Right cardiac atrium (tissue), 5 donors: ENCODE data around the gene CDKN2B. TPM values are rescaled to one million over a fixed set of nuclear protein-coding genes. Genes with fewer than 3 reads are reported as not detected.

Source experiments
- ATAC-seq, 2 donors: fragments of 200-7000 bp; cut with Tn5 transposase; one replicate each; pipeline versions ENCODE4 v1.8.0 to v1.9.1; 2020; ENCODE audit warnings: moderate library complexity in 2 of 2, mild to moderate bottlenecking in 1 of 2
- DNase-seq, 3 donors: peaks; one replicate each; pipeline ENCODE4 v3.0.0-alpha.2; 2020
- H3K27ac ChIP-seq: one replicate; pipeline ENCODE4 v1.5.1; 2013; ENCODE audit warnings: mild to moderate bottlenecking, low read length, control low read depth, moderate library complexity
- H3K27me3 ChIP-seq: one replicate; pipeline ENCODE4 v1.6.1; 2013; ENCODE audit not compliant: control insufficient read depth, insufficient read depth
- H3K4me1 ChIP-seq: one replicate; pipeline ENCODE4 v1.6.1; 2013; ENCODE audit warnings: low read length; ENCODE audit not compliant: control insufficient read depth, insufficient read depth
- H3K4me3 ChIP-seq: one replicate; pipeline ENCODE4 v1.5.1; 2013; ENCODE audit warnings: low read length, control low read depth
- H3K9me3 ChIP-seq: one replicate; pipeline ENCODE4 v1.6.1; 2013; ENCODE audit warnings: low read length; ENCODE audit not compliant: control insufficient read depth
- WGBS: extraction: QIAGEN DNeasy Blood & Tissue Kit; methylation state at CpG from one replicate; pipeline ENCODE4 v1.1.7; 2013; 5-methylcytosine and 5-hydroxymethylcytosine counted together
- intact Hi-C, 4 donors: fragments of 100-400 bp; cut with DNase I; formaldehyde crosslinking; loops; one replicate each; pipeline versions ENCODE4 v1.11.0 to v1.14.0; 2022 to 2023
- polyA plus RNA-seq: library from polyadenylated mRNA; stranded (reverse); fragments of 200-250 nt; gene quantifications from one replicate; pipeline ENCODE4 v1.2.3, GENCODE V29; 2013
- total RNA-seq, 4 donors: library from RNA; stranded (reverse); fragmentation: NEBNext Ultra II Directional; extraction: Animal tissue kit (Norgen Biotek cat#: 25700); gene quantifications; one replicate each; pipeline ENCODE4 v1.2.1, GENCODE V29; 2021
- donor health status: healthy with polysubstance abuse.
- donor health status: DM: no; HTN: yes; CAD: no.
- donor health status: DM: no; HTN: no; CAD: no.
- donor health status: DM: no; HTN: yes; CAD: no; lungs with severe emphysema.
- donor health status: DM: yes; HTN: yes; CAD: no.

Gene CDKN2B
- total and polyA plus RNA-seq, 5 donors: 0.71 to 1.9 (median 1.4) TPM

- Histone ChIP-seq H3K27ac (no peak overlapping the region), H3K4me1 (no peaks in the 10 kb centered on the region), H3K9me3 (no peaks in the 10 kb centered on the region), H3K27me3 (peaks cover 3% of the 10 kb centered on the region), H3K4me3 (no peak overlapping the region)
- ATAC-seq (no peak), DNase-seq (peak in 2 of 3 donors; percentile 19 to 32)
- 26% methylated on average over 44 of the region's 44 CpGs for WGBS
- intact Hi-C loops: loop anchor here (10.0 kb wide), 2 partner anchors 191 to 201 kb away; partner anchors contain the start of gene MTAP (in 2 of the 4)
Observed at GRCh38 chr9:22005702-22006606, 3.2 kb downstream of the CDKN2B start.

- no peak for ATAC-seq
- 38% methylated on average over 25 of the region's 25 CpGs for WGBS
- Histone ChIP-seq H3K27ac (no peak overlapping the region), H3K27me3 (peaks cover 3% of the 10 kb centered on the region), H3K4me1 (no peaks in the 10 kb centered on the region), H3K4me3 (no peak overlapping the region), H3K9me3 (no peaks in the 10 kb centered on the region)
- intact Hi-C loops: loop anchor here (10.0 kb wide), 2 partner anchors 190 to 200 kb away; partner anchors contain the start of gene MTAP (in 2 of the 4)
- peak in 2 of 3 donors; percentile 22 to 29 for DNase-seq
Observed at GRCh38 chr9:22005021-22005701, 3.9 kb downstream of the CDKN2B start.

GRCh38 chr9:22002038-22002437 lies 7.1 kb downstream of the CDKN2B start:
- no peak for ATAC-seq
- no peaks in the 10 kb centered on the region for H3K4me1 ChIP-seq
- WGBS: 51% methylated on average over 1 of the region's 1 CpG
- intact Hi-C loops: loop anchor here (10.0 kb wide), 2 partner anchors 187 to 197 kb away; partner anchors contain the start of gene MTAP (in 2 of the 4)
- no peaks in the 10 kb centered on the region for H3K9me3 ChIP-seq
- H3K27me3 ChIP-seq: peaks cover 3% of the 10 kb centered on the region
- DNase-seq: no peak
- H3K27ac ChIP-seq: no peak overlapping the region
- no peak overlapping the region for H3K4me3 ChIP-seq

GRCh38 chr9:21998026-21998425 lies 11.1 kb downstream of the CDKN2B start:
- intact Hi-C loops: no loop called here
- WGBS: 73% methylated on average over 2 of the region's 2 CpGs
- H3K4me1 ChIP-seq: peaks cover 2% of the 10 kb centered on the region
- no peaks in the 10 kb centered on the region for H3K9me3 ChIP-seq
- H3K27me3 ChIP-seq: peaks cover 3% of the 10 kb centered on the region
- H3K4me3 ChIP-seq: no peak overlapping the region
- no peak overlapping the region for H3K27ac ChIP-seq
- no peak for DNase-seq
- ATAC-seq: no peak

GRCh38 chr9:21997480-21997879 lies 11.6 kb downstream of the CDKN2B start:
- peaks cover 3% of the 10 kb centered on the region for H3K27me3 ChIP-seq
- intact Hi-C loops: no loop called here

GRCh38 chr9:21996858-21997257 lies 12.2 kb downstream of the CDKN2B start:
- Histone ChIP-seq H3K27ac (no peak overlapping the region), H3K4me3 (no peak overlapping the region), H3K27me3 (peaks cover 3% of the 10 kb centered on the region), H3K9me3 (no peaks in the 10 kb centered on the region), H3K4me1 (peaks cover 2% of the 10 kb centered on the region)
- DNase-seq: no peak
- no peak for ATAC-seq
- intact Hi-C loops: no loop called here
- WGBS: 76% methylated on average over 5 of the region's 5 CpGs

More at GRCh38 chr9:21997480-21997879, 11.6 kb downstream of the CDKN2B start:
- Histone ChIP-seq H3K27ac (no peak overlapping the region), H3K4me1 (peaks cover 2% of the 10 kb centered on the region), H3K4me3 (no peak overlapping the region), H3K9me3 (no peaks in the 10 kb centered on the region)
- no peak for DNase-seq
- 86% methylated on average over 1 of the region's 1 CpG for WGBS
- no peak for ATAC-seq

GRCh38 chr9:21996438-21996837 lies 12.7 kb downstream of the CDKN2B start:
- no peak for DNase-seq
- H3K4me3 ChIP-seq: no peak overlapping the region

GRCh38 chr9:21995666-21996398 lies 13.3 kb downstream of the CDKN2B start:
- no peaks in the 10 kb centered on the region for H3K9me3 ChIP-seq
- 19% methylated on average over 54 of the region's 54 CpGs for WGBS
- intact Hi-C loops: no loop called here
- ATAC-seq (peak; percentile 71 to 81), DNase-seq (peak; percentile 49 to 76 (median 75))
- H3K4me1 ChIP-seq: peaks cover 2% of the 10 kb centered on the region
- no peak overlapping the region for H3K27ac ChIP-seq
- H3K4me3 ChIP-seq: peak overlapping the region; percentile 86
- peaks cover 2% of the 10 kb centered on the region for H3K27me3 ChIP-seq

More at GRCh38 chr9:21996438-21996837, 12.7 kb downstream of the CDKN2B start:
- Histone ChIP-seq H3K4me1 (peaks cover 2% of the 10 kb centered on the region), H3K9me3 (no peaks in the 10 kb centered on the region), H3K27ac (no peak overlapping the region), H3K27me3 (peaks cover 5% of the 10 kb centered on the region)
- ATAC-seq: no peak
- intact Hi-C loops: no loop called here
- WGBS: 69% methylated on average over 9 of the region's 9 CpGs

GRCh38 chr9:21995006-21995665 lies 14.0 kb downstream of the CDKN2B start:
- DNase-seq (peak; percentile 66 to 85 (median 85)), ATAC-seq (peak; percentile 87 to 90)
- Histone ChIP-seq H3K9me3 (no peaks in the 10 kb centered on the region), H3K27me3 (peaks cover 2% of the 10 kb centered on the region), H3K4me1 (peaks cover 2% of the 10 kb centered on the region), H3K4me3 (peak overlapping the region; percentile 86), H3K27ac (no peak overlapping the region)
- WGBS: under 1% methylated on average over 56 of the region's 56 CpGs
- intact Hi-C loops: no loop called here

GRCh38 chr9:21994556-21995005 lies 14.5 kb downstream of the CDKN2B start, which contains the start of gene CDKN2B-AS1:
CDKN2B-AS1 (plus strand) TSS chr9:21994791.
- Histone ChIP-seq H3K27me3 (peaks cover 2% of the 10 kb centered on the region), H3K4me1 (peaks cover 2% of the 10 kb centered on the region), H3K4me3 (peak within 1 kb of the TSS; percentile 86), H3K9me3 (no peaks in the 10 kb centered on the region), H3K27ac (no peak within 1 kb of the TSS)
- intact Hi-C loops: no loop called here
- ATAC-seq (peak; percentile 75), DNase-seq (peak in 2 of 3 donors; percentile 68 to 73)
- WGBS: 1% methylated on average over 35 of the region's 43 CpGs
